NB4 (cell line): ENCODE measurements around the gene ARVCF.

Experiments
- DNase-seq: peaks from one replicate; pipeline ENCODE4 v3.0.0; 2010; ENCODE audit warnings: low read depth
- H3K4me3 ChIP-seq: one replicate; pipeline ENCODE4 v1.5.1; 2011; ENCODE audit warnings: mild to moderate bottlenecking, low read depth, low read length, moderate library complexity
- MAX ChIP-seq: IDR thresholded peaks from 2 replicates; pipeline ENCODE4 v1.6.1; 2011; ENCODE audit warnings: low read depth, low read length
- MYC ChIP-seq: IDR thresholded peaks from 2 replicates; pipeline ENCODE4 v1.6.1; 2011; ENCODE audit warnings: low read depth, low read length
- POLR2A ChIP-seq: IDR thresholded peaks from 2 replicates; pipeline ENCODE4 v1.6.1; 2011; ENCODE audit warnings: mild to moderate bottlenecking; ENCODE audit not compliant: insufficient read length; ENCODE audit errors: extremely low read depth
- TF ChIP-seq, protein P1 (sequence below): IDR thresholded peaks from one replicate; pipeline ENCODE4 v1.5.1; 2012; ENCODE audit warnings: low read depth, low read length

The ARVCF gene

GRCh38 chr22:19974935-19975706, 41.5 kb downstream of the ARVCF start:
- DNase-seq, result peak; percentile 89
- TF ChIP-seq MYC (no peak), POLR2A (no peak), MAX (no peak)
- TF ChIP-seq, protein P1, sequence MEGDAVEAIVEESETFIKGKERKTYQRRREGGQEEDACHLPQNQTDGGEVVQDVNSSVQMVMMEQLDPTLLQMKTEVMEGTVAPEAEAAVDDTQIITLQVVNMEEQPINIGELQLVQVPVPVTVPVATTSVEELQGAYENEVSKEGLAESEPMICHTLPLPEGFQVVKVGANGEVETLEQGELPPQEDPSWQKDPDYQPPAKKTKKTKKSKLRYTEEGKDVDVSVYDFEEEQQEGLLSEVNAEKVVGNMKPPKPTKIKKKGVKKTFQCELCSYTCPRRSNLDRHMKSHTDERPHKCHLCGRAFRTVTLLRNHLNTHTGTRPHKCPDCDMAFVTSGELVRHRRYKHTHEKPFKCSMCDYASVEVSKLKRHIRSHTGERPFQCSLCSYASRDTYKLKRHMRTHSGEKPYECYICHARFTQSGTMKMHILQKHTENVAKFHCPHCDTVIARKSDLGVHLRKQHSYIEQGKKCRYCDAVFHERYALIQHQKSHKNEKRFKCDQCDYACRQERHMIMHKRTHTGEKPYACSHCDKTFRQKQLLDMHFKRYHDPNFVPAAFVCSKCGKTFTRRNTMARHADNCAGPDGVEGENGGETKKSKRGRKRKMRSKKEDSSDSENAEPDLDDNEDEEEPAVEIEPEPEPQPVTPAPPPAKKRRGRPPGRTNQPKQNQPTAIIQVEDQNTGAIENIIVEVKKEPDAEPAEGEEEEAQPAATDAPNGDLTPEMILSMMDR, result no peak
- no peak overlapping the region for H3K4me3 ChIP-seq

- no peak overlapping the region for H3K4me3 ChIP-seq
- TF ChIP-seq, protein P1, result no peak
- TF ChIP-seq POLR2A, result no peak
- TF ChIP-seq MAX, result no peak
- TF ChIP-seq MYC, result no peak
- peak; percentile 85 for DNase-seq
Observed at GRCh38 chr22:19974268-19974861, 42.3 kb downstream of the ARVCF start.

- no peak overlapping the region for H3K4me3 ChIP-seq
- TF ChIP-seq POLR2A (no peak), MYC (no peak), MAX (no peak)
- TF ChIP-seq, protein P1, result no peak
- no peak for DNase-seq
Observed at GRCh38 chr22:19973551-19974267, 42.9 kb downstream of the ARVCF start.

- TF ChIP-seq MYC (no peak), MAX (no peak), POLR2A (no peak)
- TF ChIP-seq, protein P1, result no peak
- H3K4me3 ChIP-seq, result no peak overlapping the region
Observed at GRCh38 chr22:19972652-19973550, 43.7 kb downstream of the ARVCF start.

DNA sequence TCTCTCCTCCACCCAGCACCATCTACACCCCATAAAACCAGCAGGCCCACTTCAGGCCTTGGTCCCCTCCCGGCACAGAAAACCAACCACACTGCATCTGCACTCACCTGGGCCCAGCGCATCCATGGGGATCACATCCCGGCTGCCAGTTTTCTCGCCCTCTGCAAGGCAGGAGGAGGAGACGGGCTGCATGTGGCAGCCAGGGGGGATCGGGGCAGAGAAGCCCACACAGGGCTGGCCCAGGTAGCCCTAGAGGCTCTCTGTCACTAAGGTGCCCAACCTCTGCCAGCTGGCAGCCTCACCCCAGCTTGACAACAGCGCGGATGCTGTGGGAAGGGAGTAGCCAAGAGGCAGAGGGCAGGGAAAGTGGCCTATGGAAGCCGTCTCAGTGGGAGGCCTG, 44.4 kb downstream of the ARVCF start:
- DNase-seq, result no peak
- H3K4me3 ChIP-seq, result no peak overlapping the region
- TF ChIP-seq, protein P1, result no peak
- TF ChIP-seq MYC, result no peak
- TF ChIP-seq MAX, result no peak
- no peak for TF ChIP-seq POLR2A

More at GRCh38 chr22:19972652-19973550, 43.7 kb downstream of the ARVCF start:
- DNase-seq, result no peak
